Measurements from ENCODE around the gene NOPCHAP1.
"Not testable (repeated sequence)": the region's sequence is repeated elsewhere in the genome, so short reads cannot be mapped to it uniquely, and the experiment has no call there.

Gene NOPCHAP1

DNA sequence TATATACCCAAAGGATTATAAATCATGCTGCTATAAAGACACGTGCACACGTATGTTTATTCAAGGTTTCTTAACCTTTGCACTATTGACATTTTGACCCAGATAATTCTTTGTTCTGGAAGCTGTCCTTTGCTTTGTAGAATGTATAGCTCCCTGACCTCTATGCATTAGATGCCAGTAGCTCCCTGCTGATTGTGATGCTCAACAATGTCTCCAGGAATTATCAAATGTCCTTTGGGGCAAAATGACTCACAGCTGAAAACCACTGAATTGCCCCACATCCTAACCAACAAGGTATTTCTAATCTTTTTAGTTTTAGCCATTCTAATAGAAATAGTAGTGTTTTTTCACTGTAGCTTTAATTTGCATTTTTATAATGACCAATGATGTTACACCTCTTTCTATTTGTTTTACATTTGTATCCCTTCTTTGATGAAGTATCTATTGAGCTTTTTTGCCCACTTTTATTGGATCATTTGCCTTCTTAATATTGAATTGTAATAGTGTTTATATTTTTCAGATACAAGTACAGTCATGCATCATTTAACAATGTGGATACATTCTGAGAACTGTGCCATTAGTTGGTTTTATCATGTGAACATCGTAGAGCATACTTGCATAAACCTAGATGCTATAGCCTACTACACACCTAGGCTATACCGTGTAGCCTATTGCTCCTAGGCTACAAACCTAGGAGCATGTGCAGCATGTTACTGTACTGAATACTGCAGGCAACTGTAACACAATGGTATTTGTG, 10.4 kb upstream of the NOPCHAP1 start:
- H3K9me3 ChIP-seq (replicated peaks in 1 of 11): no peaks in the 10 kb centered on the region
- no peaks in the 10 kb centered on the region for H3K27me3 ChIP-seq
- no peak for TF ChIP-seq Cebpa-rat (IDR thresholded peaks at IDR 0.05)
- H3K4me3 ChIP-seq: no peak overlapping the region
- no peaks in the 10 kb centered on the region; a peak in 1 of 22 replicates for H4K20me1 ChIP-seq
- no peak overlapping the region for H3K27ac ChIP-seq
- H3K9ac ChIP-seq: no peak overlapping the region
- H3K4me2 ChIP-seq: peak overlapping the region in 7 of 11 experiments; percentile 12 to 68 (median 47); a peak in 12 of 22 replicates
- H3K4me1 ChIP-seq: peaks cover 0 to 38% (median 23%) of the 10 kb centered on the region in 10 experiments; a peak in 13 of 20 replicates
- no peaks in the 10 kb centered on the region for H3K36me3 ChIP-seq

DNA sequence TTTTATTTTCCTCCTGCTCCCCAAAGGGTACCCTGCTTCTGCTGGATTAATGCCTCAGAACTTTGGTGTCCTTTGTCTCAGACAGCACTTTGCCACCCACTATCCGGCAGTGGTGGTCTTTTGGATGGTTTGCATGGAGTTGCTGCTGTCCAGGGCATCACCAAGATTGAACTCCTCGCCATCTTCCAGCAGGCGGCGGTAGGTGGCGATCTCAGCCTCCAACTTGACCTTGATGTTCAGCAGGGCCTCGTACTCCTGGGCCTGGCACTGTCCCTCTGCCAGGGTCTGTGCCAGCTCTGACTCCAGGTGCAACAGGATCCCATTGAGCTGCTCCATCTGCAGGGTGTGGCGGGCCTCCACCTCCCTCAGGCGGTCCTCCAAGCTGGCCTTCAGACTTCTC, 9.4 kb upstream of the NOPCHAP1 start:
- Histone ChIP-seq H3K9ac (no peak overlapping the region), H3K4me2 (peak overlapping the region in 5 of 11 experiments; percentile 4 to 60 (median 32); a peak in 5 of 22 replicates), H3K27me3 (no peaks in the 10 kb centered on the region), H3K36me3 (no peaks in the 10 kb centered on the region), H3K4me1 (peaks cover 0 to 38% (median 23%) of the 10 kb centered on the region in 10 experiments; a peak in 13 of 20 replicates), H4K20me1 (no peaks in the 10 kb centered on the region; a peak in 1 of 22 replicates), H3K9me3 (replicated peaks in 1 of 11) (no peaks in the 10 kb centered on the region), H3K27ac (no peak overlapping the region), H3K4me3 (no peak overlapping the region)
- TF ChIP-seq Cebpa-rat (IDR thresholded peaks at IDR 0.05): no peak

DNA sequence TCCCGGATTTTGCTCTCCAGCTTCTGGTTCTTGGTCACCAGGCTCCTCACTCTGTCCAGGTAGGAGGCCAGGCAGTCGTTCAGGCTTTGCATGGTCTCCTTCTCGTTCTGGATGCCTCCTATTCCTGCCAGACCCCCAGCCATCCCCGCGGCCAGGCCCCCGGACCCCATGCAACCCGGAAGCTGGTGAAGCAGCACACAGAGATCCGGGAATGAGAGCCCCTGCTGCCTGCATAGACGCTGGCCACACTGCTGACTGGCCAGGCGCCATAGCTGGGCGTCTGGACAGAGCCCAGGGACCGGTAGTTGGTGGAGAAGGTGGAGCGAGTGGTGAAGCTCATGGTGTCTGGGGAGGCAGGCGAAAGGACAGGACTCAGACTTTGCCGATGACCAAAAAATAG, 8.4 kb upstream of the NOPCHAP1 start:
- H3K27ac ChIP-seq; H4K20me1 ChIP-seq; H3K9me3 ChIP-seq (replicated peaks in 1 of 11); H3K9ac ChIP-seq; H3K4me3 ChIP-seq; H3K27me3 ChIP-seq; H3K36me3 ChIP-seq: not testable (repeated sequence)
- H3K4me1 ChIP-seq: peaks cover 0 to 38% (median 23%) of the 10 kb centered on the region in 10 experiments; a peak in 13 of 20 replicates
- peak overlapping the region in 4 of 11 experiments; percentile 4 to 60 (median 24); a peak in 5 of 22 replicates for H3K4me2 ChIP-seq

DNA sequence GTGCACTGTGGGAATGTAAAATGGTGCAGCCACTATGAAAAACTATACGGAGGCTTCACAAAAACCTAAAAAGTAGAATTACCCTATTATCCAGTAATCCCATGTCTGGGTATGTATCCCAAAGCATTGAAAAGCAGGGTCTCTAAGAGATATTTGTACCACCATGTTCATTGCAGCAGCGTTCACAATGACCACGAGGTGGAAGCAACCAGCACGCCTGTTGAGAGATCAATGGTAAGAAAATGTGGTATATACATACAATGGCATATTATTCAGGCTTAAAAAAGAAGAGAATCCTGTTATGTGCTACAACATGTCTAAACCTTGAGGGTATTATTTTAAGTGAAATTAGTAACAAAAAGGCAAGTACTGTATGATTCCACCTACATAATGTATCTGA, 910 bp upstream of the NOPCHAP1 start:
- peak overlapping the region in 7 of 11 experiments; percentile 79 to 95 (median 90); a peak in 7 of 22 replicates for H3K4me2 ChIP-seq
- peaks cover 0 to 11% (median 6%) of the 10 kb centered on the region in 11 experiments; a peak in 6 of 22 replicates for H3K9me3 ChIP-seq (replicated peaks in 1 of 11)
- H3K9ac ChIP-seq: no peak overlapping the region
- H3K27me3 ChIP-seq: no peaks in the 10 kb centered on the region
- H3K36me3 ChIP-seq: peaks cover 10 to 26% (median 23%) of the 10 kb centered on the region in 11 experiments; a peak in 20 of 22 replicates
- peaks cover 17 to 22% (median 21%) of the 10 kb centered on the region in 10 experiments for H3K4me1 ChIP-seq
- H3K4me3 ChIP-seq: peak overlapping the region in 1 of 10 experiments; percentile 79; a peak in 1 of 20 replicates
- TF ChIP-seq Cebpa-rat (IDR thresholded peaks at IDR 0.05): no peak
- H4K20me1 ChIP-seq: peaks cover 0 to 21% (median 0%) of the 10 kb centered on the region in 11 experiments; a peak in 5 of 22 replicates
- H3K27ac ChIP-seq: no peak overlapping the region

DNA sequence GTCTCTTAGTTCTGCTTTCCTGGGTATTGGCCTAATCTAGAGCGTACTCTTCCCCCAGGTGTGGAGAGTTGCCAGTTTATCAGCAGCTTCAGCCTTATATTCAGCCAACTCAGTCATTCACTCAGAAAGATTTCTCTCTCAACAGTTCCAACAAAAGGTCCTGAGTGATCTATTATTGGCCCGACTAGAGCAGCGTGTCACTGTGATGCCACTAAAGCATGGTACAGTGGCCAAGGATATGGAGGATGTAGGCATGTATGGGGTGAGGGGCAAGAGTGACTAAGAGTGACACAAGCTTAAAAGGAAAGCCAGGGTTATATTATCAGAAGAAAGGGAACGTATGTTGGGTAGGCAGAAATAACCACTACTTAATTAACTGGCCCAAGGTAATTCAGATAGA, 4.8 kb downstream of the NOPCHAP1 start:
- peaks cover 16 to 43% (median 21%) of the 10 kb centered on the region in 10 experiments for H3K4me1 ChIP-seq
- no peaks in the 10 kb centered on the region for H3K27me3 ChIP-seq
- H3K4me3 ChIP-seq: no peak overlapping the region
- H3K36me3 ChIP-seq: peaks cover 45 to 84% (median 80%) of the 10 kb centered on the region in 11 experiments
- no peak overlapping the region for H3K4me2 ChIP-seq
- no peak overlapping the region for H3K27ac ChIP-seq
- no peak for TF ChIP-seq Cebpa-rat (IDR thresholded peaks at IDR 0.05)
- H3K9ac ChIP-seq: no peak overlapping the region
- H3K9me3 ChIP-seq (replicated peaks in 1 of 11): peaks cover 0 to 11% (median 6%) of the 10 kb centered on the region in 11 experiments; a peak in 6 of 22 replicates
- H4K20me1 ChIP-seq: peaks cover 0 to 46% (median 0%) of the 10 kb centered on the region in 11 experiments; a peak in 5 of 22 replicates

DNA sequence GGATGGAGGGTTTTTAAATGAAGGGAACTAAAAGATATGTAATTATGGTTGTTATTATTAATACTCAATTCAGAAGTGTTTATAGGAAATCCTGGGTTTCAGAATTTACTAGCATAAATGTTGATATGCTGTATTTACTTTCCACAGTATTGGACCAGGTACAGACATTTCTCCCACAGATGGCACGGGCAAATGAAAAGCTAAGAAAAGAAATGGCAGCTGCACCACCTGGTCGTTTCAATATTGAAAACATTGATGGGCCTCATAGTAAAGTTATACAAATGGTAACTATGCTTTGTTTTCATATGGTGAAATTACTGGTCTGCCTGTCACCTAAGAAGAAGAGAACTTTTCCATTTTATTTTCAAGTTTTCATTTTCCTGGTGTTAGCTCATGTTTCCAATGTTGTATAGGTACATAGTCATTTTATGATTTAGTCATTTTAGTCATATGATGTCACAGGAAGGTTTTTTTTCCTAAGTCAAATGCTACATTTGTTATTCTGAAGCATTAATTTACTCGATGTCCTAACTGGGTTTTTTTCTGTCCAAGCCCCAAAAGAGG, 5.5 kb downstream of the NOPCHAP1 start:
- Histone ChIP-seq H3K36me3 (peaks cover 52 to 91% (median 87%) of the 10 kb centered on the region in 11 experiments), H3K4me3 (no peak overlapping the region), H3K4me1 (peaks cover 15 to 42% (median 20%) of the 10 kb centered on the region in 10 experiments), H4K20me1 (peaks cover 0 to 46% (median 0%) of the 10 kb centered on the region in 11 experiments; a peak in 5 of 22 replicates), H3K4me2 (no peak overlapping the region), H3K27ac (no peak overlapping the region), H3K27me3 (no peaks in the 10 kb centered on the region), H3K9ac (no peak overlapping the region), H3K9me3 (replicated peaks in 1 of 11) (peaks cover 0 to 11% (median 6%) of the 10 kb centered on the region in 11 experiments; a peak in 6 of 22 replicates)
- TF ChIP-seq Cebpa-rat (IDR thresholded peaks at IDR 0.05): no peak

DNA sequence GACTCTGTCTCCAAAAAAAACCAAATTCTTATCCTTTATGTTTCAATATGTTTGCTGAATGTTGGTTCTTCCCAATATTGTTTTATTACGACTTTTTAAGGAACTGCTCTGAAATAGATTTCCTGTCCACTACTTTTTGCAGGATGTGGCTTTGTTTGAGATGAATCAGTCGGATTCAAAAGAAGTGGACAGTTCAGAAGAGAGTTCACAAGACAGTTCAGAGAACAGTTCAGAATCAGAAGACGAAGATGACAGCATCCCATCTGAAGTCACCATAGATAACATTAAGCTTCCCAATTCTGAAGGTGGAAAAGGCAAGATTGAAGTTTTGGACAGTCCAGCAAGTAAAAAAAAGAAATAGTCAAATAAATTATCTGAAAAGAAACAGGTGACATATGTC, 8.2 kb downstream of the NOPCHAP1 start:
- no peak for TF ChIP-seq Cebpa-rat (IDR thresholded peaks at IDR 0.05)
- Histone ChIP-seq H3K27ac (peak overlapping the region in 1 of 11 experiments; percentile 15; a peak in 1 of 22 replicates), H3K9me3 (replicated peaks in 1 of 11) (peaks cover 0 to 5% (median 3%) of the 10 kb centered on the region in 11 experiments; a peak in 6 of 22 replicates), H3K4me2 (peak overlapping the region in 5 of 11 experiments; percentile 33 to 84 (median 75); a peak in 9 of 22 replicates), H3K4me1 (peaks cover 0 to 37% (median 4%) of the 10 kb centered on the region in 10 experiments; a peak in 10 of 20 replicates), H3K4me3 (no peak overlapping the region; a peak in 1 of 20 replicates), H3K36me3 (peaks cover 62 to 100% (median 100%) of the 10 kb centered on the region in 11 experiments), H3K27me3 (no peaks in the 10 kb centered on the region), H4K20me1 (peaks cover 0 to 42% (median 0%) of the 10 kb centered on the region in 11 experiments; a peak in 5 of 22 replicates), H3K9ac (0 out of 22 replicates have a peak overlapping the region, but pooled peaks of 1 of the 11 experiments have one; percentile 15)

DNA sequence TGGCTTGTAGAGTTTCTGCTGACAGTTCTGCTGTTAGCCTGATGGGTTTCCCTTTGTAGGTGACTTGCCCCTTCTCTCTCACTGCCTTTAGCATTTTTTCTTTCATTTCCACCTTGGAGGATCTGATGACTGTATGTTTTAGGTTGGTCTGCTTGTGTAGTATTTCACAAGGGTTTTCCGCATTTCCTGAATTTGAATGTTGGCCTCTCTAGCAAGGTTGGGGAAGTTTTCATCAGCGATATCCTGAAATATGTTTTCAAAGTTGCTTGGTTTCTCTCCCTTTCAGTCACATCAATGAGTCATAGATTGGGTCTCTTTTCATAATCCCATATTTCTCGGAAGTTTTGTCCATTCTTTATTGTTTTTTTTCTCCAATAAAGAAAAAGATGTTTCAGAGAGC, 11.4 kb downstream of the NOPCHAP1 start:
- H3K9ac ChIP-seq: no peak overlapping the region
- H3K4me3 ChIP-seq: no peak overlapping the region
- TF ChIP-seq Cebpa-rat (IDR thresholded peaks at IDR 0.05): no peak
- no peaks in the 10 kb centered on the region for H3K27me3 ChIP-seq
- H3K4me1 ChIP-seq: peaks cover 0 to 39% (median 4%) of the 10 kb centered on the region in 10 experiments; a peak in 10 of 20 replicates
- H4K20me1 ChIP-seq: peaks cover 0 to 36% (median 0%) of the 10 kb centered on the region in 11 experiments; a peak in 5 of 22 replicates
- H3K4me2 ChIP-seq: peak overlapping the region in 2 of 11 experiments; percentile 14 to 34; a peak in 1 of 22 replicates
- H3K9me3 ChIP-seq (replicated peaks in 1 of 11): no peaks in the 10 kb centered on the region
- H3K27ac ChIP-seq: no peak overlapping the region
- peaks cover 64 to 100% (median 100%) of the 10 kb centered on the region in 11 experiments for H3K36me3 ChIP-seq

Measured in BLaER1 treated with 17β-estradiol and CSF1 and Interleukin-3, amounts not matched to agents 10 nM and 100 nM (cell line).